HG03159 (cell line): Measurements from ENCODE around the gene AMER3.

Experiments used
- ATAC-seq: cut with Tn5 transposase; IDR thresholded peaks from one replicate; pipeline ENCODE4 v1.9.1; 2021; ENCODE audit warnings: mild to moderate bottlenecking, moderate library complexity; ENCODE audit not compliant: unreplicated experiment

The AMER3 gene

DNA sequence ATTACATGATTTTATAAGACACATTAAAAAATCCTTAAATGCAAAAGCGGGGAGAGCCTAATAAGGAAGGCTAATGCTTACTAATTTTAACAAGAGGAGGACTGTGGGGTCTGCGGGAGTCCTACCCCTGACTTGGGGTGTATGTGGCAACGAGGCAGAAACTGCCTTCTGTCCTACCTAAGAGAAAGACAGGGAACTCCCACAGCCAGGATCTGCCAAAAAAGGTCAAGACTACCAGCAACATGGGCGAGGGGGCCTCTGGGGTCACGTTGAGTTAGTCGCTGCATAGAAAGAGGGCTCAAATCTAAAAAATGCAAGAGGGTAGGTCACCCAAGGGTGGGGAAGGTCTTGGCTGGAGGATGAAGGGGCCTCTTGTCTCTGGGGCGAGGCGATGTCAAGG lies 529 bp upstream of the AMER3 start:
- no peak for ATAC-seq

DNA sequence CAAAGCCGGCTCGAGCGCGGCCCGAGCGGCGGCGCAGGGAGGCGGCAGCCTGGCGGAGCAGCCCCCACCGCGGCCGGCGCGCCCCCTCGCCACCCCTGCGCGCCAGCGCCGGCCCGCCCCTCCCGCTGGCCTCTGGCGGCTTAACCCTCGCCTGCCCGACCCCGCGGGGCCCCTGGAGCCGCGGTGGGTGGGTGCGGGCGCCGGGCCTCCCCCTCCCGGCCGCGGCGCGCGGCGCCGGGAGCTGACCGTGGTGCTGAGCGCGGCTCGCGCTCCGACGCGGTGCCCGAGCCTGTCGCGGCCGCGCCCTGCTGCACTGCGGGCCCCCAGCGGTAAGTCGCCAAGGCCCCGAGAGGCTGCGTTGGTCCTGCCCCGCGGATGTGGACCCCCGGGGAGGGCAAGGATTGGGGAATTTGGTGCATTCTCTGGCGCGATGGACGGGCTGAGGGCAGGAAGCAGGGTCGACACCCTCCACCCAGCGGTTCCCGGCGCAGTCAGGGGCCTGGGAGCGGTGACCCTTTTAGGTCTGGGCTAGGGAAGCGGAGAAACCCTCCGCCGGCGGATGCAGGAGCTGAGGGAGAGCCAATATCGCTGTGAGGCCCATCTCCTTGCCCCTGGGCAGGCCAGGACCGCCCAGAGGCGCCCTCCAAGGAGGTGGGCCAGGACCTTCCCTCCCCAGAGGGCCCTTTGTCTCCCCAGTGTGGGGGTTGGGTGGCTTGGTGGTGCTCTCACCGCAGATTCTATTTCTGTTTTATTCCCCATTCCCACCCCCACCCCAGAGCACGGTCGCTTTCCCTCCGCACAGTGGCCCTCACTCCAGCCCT lies 923 bp downstream of the AMER3 start:
- no peak for ATAC-seq

DNA sequence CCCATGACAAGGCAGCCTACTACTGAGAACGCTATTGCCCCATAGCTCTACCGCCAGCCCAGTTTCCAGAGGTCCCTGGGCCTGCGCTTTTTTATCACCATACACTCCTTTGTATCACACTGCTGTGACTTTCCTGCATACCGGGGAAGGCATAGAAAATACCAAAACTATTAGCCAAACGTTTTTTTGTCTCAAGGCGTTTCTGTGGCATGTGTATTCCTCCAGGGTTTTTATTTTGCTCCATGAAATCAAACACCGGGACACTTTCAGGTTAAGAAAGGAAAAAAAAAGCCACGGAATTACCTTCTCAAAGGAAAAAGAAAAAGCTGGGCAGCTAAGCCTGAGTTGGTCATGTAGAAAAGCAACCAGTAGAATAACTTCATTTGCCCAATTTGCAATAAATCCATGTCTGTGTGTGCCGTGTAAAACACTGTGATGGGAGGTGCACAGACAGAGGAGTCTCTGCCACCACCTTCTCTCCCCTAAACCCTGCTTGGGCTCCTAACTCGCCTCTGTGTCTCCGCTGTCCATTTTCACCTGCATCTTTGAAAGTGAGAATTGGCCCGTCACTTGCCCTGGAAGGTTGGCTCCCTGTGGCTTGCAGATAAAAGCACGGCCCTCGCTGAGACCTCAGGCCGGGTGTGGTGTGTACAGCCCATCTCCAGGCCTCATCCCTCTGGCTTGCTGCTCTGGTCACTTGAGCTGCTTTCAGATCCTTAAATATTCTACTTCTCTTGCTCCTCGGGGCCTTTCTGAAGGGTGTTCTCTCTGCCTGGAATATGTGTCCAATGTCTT lies 1.7 kb downstream of the AMER3 start:
- ATAC-seq: no peak

DNA sequence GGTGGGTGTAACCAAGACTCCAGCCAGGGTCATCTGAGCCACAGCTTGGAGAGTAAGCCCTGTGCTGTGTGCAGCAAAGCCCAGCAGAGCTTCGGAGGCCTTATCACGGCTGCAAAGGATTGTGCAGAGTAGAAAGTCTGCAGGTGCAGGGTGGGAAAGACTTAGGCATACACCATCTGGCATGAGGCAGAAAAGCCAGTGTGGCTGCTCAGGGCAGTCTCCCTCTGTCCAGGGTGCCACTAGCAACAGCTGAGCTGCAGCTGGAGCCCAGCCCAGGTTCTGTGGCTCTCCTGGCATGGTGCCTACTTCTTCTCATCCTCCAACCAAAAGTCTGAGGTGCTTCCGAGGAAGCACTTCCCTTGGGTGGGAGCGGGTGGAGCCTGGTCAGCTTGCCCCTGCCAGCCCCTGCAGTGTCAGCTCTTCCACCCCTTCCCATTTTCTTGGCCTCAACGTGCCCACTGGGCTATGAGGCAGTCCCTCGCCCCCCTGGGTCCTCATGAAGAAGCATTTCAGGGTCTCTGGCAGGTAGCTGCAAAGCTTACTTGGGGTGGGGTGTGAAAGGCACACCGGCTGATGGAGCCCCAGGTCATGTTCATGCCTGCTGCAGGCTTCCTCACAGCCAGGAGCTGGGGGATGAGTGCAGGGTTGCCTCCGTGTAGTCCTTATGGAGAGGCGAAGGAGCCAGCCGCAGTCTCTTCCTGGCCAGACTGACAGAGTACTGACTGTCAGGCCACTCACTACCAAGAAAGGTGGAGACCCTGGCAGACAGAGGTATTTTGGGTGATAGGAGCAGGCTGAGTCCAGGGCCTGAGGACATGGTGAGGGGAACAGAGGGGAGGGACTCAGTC lies 4.8 kb downstream of the AMER3 start:
- ATAC-seq: no peak

DNA sequence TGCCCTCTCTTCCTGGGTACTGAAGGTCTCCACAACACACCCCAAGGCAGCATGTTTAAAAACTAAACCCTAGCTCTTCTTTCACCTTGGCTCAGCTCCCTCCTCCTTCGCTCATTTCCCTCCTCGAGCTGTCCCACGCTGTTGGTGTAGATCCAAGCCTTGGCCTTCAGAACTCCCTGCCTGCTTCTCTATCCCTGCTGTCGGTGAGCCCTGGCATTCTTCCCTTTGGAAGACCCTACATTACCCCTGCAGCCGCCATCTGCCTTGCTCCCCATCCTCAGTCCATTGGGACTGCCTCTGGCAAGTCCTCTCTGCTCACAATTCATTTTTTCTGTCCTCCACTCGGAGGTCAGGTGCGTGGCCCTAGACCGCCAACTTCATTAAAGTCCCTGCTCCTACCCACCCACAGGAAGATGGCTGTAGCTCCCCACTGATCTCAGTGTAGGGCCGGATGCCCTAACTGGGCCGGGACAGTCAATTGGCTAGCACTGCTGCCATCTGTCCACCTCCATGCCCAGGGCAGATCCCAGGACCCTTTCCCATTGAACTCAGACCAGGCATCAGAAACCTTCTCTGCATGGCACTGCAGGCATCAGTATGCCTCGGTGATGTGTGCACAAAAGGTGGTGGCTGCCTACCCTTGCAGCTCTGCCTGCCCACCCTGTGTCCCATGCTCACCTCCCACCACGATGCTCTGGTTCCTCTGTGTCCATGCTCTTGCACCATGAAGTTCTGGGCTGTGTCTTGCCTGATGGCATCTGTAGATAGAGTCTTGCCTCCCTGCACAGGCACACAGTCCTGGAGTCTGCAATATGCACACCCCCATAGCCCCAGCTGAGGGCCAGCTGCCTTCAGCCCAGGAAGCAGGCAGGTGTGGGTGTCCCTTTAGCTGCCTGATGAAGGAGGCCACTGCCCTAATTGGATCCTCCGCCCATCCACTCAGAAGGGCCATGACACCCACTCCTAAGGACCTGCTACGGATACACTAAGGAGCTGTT lies 5.7 kb downstream of the AMER3 start:
- no peak for ATAC-seq

DNA sequence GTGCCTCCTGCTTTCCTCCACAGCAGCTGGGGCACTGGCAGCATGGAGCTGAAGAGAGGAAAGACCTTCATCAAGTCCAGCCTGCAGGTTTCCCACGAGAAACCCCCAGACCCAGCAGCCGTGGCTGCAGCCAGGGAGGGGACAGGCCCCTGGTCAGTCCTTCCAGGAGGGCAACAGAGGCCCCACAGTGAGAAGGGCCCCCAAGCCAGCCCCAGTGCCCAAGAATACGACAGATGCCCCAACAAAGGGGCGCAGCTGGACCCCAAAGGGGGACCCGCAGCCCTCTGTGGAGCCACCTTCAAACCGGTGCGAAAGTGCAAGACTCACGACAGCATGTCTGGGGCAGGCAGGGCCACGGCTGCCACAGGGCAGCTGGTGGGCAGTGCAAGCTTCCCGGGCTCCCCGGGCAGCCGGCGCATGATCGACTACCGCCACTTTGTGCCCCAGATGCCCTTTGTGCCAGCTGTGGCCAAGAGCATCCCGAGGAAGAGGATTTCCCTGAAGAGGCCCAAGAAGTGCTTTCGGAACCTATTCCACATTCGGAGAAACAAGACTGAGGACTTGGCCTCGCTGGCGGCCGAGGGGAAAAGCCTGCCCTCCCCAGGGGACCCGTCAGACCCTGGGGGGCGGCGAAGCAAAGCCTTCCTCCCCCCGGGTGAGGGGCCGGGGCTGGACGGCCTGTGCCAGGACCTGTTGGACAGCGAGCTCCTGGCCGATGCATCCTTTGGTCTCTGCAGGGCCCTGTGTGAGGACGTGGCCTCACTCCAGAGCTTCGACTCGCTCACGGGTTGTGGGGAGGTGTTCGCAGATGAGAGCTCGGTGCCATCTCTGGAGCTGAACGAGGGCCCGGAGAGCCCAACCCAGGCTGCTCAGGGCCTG lies 6.9 kb downstream of the AMER3 start:
- no peak for ATAC-seq

DNA sequence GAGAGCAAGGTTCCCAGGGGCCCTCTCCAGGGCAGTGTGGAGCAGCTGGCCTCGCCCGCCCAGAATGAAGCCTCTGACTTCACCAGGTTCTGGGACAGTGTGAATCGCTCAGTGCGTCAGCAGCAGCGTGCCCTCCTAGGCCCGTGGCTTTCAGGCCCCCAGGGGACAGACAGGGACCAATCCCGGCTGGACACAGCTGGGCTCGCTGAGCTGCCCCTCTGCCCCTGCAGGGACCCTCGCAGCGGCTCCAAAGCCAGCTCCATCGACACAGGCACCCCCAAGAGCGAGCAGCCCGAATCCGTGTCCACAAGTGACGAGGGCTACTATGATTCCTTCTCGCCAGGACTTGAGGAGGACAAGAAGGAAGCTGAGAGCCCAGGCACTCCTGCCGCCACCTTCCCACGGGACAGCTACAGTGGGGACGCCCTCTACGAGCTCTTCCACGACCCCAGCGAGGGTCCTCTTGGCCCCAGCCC lies 7.6 kb downstream of the AMER3 start:
- no peak for ATAC-seq

DNA sequence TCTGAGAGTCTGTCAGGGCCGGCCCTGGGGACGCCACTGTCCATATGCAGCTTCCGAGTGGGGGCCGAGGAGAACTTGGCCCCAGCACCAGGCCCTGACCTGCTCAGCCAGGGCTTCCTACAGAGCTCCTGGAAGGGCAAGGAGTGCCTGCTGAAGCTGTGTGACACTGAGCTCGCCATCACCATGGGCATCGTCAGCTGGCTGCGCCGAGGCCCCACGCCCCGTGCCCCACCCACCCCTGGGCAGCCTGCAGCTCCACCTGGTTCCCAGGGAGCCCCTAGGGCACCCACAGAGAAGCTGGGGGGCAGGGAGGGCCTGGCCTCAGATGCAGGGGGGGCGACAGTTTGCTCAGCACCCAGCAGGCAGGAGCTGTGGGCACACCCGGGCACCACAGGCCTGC lies 8.1 kb downstream of the AMER3 start:
- no peak for ATAC-seq

DNA sequence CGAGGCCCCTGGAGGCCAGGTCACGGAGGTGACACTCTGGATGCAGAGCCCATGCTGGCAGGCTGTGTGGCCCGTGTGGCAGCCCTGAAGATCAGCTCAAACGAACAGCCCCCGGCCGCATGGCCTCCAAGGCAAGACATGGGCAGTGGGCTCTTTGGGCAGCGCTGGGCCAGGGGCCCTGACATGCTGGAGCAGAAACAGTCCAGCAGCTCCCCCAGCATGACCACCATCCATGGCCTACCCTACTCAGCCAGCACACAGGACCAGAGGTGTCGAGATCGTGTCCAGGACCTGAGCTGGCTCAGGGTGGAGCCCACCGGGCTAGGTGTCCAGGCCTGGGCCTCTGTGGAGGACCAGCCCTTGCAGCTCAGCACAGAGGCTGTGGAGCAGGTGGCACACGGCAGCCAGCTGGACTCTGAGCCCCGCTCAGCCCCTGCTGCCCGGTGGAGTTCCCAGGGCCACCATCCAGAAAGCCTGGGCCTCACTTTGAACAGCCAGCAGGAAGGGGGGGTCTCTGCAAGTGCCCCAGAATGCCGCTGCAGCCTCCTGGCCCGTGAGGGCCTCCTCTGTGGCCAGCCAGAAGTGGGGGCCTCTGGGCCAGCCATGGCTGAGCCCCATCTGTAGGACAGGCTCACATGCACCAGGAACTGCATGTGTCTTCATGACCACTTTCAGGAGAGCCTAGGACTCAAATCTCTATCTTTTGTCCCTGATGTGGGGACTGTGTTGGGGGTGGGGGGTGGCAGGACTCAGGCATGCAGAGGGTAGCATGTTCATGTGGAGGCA lies 8.9 kb downstream of the AMER3 start:
- ATAC-seq: no peak

DNA sequence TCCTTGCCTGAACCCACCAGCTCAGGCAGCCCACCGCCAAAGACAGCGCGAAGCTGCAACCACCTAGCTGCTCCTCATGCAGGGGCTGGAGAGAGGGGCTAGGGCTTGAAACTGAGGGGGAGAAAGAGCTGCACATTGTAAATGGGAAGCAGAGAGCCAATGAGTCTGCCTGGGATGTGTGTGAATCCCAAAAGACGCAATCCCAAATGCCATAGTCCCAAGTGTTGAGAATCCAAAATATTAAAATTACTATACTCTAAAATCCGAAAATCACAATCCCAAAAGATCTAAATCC lies 9.4 kb downstream of the AMER3 start:
- no peak for ATAC-seq

DNA sequence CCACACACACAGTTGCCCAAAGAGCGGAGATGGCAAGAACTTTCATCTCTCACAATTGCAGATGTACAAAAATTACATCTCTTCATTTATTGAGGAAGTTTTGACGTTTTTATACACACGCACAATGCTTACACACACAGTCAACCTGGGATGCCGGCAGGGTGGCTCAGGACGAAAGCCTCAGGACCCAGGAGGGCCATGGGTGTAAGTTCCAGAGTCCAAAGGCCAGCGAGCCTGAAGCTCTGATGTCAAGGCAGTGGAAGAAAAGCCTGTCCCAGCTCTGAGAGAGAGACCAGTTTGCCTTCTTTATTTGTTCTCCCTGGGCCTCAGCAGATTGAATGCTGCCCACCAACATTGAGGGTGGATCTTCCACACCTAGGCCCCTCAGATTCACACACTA lies 10.1 kb downstream of the AMER3 start:
- no peak for ATAC-seq

DNA sequence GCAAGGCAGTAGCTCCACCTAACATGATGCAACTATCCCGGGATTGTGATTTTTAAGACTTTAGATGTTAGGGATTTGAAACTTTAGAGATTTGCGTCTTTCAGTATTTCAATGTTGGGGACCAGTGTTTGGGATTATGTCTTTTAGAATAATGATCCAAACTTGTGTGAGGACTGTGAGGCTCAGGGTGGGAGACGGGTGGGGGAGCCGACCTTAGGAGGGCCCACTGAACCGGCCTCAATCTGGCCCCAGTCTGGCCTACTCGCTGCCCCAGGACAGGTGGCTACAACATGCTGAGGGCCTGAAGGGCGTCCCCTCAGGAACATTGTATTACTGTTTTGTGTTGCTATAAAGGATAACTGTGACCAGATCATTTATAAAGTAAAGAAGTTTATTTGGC lies 10.7 kb downstream of the AMER3 start:
- no peak for ATAC-seq

DNA sequence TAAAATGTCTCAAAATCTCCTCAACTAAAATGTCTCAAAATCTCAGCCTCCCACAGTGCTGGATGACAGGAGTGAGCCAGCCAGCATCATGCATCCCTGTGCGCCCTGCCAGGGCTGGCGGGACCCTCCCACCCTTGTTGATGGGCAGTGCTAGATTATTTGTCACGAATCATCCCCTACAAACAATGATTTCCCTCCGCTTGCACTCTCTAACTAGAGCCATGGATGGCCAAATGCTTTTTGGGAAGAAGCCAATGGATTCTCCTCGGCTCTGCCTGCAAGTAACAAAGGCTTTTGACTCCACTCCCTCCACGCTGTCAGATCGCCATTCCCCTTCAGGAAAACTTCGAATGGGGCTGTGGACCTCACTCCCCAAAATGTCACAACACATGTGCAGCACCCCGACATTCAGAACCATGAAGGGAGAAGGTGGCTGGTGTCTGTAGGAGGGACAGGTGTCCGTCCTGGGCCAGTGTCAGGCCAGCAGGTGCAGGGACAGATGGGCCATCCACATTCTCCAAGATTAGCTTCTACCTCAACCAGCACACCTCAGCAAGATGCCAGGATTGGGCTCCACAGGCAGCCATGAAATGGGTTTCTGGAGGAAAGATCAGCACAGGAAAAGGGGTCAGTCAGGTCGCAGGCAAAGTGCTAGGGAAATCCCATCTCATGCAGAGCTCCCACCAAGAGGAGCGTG lies 11.5 kb downstream of the AMER3 start:
- no peak for ATAC-seq

DNA sequence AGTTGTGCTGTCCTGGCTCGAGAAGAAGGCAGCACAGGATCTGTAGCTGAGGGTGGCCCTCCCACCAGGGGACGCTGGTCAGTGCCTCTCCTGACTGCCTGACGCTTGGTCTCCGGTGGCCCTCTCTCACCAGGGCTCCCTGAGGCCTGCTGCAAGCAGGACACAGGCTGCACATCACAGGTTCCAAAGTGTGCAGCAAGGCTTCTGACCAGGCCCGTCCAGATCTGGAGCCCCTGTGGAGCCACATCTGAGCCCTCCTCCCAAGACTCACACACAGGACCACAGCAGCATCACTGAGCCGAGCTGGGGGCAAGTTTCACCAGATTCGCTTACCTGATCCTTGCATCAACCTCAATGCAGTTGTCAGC lies 12.1 kb downstream of the AMER3 start:
- ATAC-seq: no peak

DNA sequence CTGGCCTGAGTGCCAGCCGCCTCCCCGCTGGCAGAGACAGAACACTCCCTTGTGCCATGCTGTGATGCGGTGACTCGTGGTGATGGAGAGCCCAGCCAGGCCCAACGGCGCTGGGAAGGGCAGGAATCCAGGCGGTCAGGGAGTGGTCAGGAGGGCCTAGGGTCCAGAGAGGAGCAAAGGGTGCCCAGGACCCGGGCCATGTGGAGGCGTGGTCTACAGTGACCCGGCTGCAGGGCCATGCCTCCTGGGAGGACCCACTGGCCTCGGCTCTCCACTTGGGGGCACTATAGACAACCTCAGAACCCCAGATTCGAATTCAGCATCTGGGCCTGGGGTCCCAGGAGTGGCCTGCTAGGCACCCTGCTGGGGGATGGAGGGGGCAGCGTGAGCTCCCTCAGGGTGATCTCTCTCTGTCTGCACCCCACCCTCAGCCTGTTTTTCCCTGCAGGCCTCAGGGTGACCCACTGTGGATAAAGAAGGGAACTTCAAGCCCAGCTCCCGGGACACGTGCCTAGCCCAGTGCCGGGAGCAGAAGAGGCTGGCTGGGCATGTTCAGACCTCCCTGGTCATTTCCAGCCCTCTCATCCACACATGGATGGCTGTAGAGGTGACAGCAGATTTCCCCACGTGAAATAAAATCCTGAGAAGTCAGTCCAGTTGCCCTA lies 13.0 kb downstream of the AMER3 start:
- no peak for ATAC-seq

DNA sequence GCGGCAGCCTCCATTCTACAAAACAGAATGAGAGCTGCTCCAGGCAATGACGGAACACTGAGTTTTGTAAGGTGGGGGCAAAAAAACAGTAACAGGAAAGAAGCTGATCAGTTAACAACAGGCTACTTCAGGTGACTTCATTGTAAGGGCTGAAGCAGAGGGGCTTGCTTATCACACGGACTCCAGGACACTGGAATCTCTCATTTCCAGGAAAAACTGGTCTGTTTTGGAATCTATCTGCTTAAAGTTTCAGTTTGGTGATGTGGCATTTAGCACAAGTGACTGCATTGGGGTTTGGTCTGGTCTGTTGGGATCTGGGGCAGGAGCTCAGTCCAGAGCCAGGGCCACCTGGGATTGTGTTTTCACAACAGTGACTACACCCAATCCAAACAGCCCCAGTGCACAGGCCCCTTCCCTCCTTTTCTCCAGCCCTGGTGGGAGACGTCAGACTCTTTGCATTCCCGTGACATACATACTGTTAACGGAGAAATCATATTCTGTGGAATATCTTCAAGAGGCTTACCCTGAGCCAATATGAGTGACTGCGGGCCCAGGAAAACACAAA lies 14.1 kb downstream of the AMER3 start:
- ATAC-seq: no peak

DNA sequence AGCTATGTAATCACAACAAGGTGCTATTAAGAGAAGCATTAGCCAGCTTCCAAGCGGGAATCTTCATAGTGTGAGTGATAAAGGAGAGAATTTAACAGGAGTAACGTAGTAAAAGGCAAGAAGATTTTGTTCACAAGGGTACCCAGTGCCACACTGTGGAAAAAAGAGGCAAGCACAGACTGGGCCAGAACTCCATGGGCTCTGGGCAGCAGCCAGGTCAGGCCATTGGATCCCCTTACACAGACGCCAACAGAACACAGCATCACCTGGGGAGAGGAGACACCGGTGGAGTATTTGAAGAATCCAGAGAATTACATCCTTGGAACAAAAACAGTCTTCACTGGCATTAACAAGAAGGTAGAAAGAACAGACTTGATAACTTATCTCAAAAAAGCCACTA lies 21.2 kb downstream of the AMER3 start:
- ATAC-seq: no peak
